NCI-H524 treated with DMSO at 0.1 percent for 48 hours (cell line): ENCODE measurements around the gene SPRR1B.
"Not testable (repeated sequence)": the region's sequence is repeated elsewhere in the genome, so short reads cannot be mapped to it uniquely, and the experiment has no call there.

ENCODE experiments used
- DNase-seq: peaks from one replicate; lab custom pipeline; 2025; lab: John Stamatoyannopoulos, UW

SPRR1B gene

DNA sequence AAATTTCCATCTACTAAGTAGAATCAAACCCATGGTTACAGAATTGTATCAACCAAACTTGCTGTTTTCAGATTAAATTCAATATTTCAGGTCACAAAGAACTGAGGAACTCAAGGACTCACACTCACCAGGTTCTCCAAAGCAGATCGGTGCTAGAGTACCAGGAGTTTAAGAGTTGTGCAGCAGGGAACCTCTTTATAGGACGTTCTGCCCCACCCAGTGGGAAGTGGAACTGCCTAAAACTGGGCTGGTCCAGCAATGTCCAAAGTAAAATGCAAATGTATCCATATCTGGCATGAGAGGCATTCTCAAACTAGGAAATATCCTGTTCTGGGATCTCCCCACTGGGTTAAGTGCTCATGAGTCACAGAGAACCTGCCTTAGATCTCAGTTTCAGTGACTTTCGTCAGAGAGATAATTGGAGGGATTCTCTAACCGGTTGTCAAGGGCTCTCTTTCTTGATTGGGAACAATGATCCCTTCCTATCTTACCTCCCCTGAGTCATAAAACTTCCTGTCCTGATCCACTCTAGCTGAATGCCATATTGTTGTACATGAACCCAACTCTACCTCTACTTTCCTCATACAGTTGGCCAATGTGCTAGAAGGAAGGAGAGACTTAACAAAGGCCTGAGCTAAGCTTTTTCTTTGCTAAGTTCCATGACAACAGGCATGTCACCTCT is 10.1 kb downstream of the SPRR1B start, which contains the start of gene SPRR2D:
Gene SPRR2D (minus strand): TSS at position 171 of the 682 bp plus-strand sequence. CDS start 774 bp downstream, outside the sequence.
- DNase-seq, result no peak

DNA sequence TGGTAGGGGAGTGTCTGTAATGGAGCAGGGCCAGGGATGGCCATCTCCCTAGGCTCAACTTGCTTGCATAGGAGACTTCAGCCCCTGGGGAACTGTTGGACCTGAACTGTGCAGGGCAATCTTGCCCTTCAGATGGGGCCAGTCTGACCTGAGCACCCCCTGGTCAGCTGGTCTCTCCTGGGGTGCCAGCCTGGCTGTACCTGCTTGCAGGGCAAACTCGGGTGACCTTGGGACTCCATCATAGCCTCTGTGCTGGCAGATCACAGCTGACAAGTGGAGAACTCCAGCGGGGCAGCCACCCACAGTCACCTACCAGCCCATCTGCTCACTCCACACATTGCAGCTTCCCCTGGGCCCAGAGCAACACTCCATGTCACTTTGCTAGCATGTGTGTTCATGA is 18.2 kb downstream of the SPRR1B start:
- DNase-seq, result no peak

DNA sequence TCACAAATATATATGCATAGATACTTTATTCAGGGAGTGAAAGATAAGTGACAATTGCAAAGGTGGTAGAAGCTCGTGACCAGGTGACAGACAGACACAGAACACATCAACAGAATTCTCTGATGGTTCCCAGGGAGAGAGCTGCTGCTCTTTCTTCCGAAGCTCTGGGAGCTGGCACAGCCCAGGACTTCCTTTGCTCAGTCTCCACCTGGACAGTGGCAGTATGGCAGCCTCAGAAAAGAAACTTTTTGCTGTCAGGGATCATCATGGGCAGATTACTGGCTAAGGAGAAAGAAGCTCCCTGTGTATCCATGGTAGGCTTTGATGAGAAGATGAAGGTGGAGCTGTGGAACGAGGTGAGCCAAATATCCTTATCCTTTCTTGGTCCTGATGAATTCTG is 25.1 kb downstream of the SPRR1B start:
- DNase-seq, result not testable (repeated sequence)

DNA sequence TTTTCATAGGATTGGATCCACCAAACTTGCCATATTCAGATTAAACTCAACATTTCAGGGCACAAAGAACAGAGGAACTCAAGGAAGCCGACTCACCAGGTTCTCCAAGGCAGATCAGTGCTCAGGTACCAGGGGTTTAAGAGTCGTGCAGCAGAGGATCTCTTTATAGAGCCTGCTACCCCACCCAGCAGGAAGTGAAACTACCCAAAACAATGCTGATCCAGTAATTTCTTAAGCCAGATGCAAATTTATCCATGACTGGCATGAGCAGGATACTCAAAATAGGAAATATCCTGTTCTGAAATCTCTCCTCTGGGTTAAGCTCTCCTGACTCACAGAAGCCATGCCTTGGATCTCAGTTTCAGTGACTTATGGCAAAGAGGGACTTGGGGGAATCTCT is 26.4 kb downstream of the SPRR1B start, which contains the start of gene SPRR2A:
Gene SPRR2A (minus strand): TSS at position 138 of the 400 bp plus-strand sequence. CDS start 777 bp downstream, outside the sequence.
- no peak for DNase-seq

DNA sequence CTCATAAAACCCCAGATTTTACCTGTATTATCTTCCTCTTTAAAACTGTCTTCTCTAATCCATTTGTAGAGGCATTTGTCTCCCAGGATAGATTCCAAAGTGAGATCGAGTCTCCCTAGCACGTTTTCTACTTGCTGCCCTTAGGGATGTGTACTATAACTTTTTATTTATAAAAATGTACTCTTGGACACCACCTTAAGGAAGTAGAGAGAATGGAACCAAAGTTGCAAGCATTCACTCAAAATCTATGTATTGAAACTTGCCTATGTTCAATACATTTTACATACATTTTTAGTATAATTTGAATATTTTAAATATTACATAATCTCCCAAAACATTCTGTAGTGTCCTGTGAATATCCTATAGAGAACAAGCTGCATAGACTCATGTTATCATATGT is 27.2 kb downstream of the SPRR1B start:
- no peak for DNase-seq

DNA sequence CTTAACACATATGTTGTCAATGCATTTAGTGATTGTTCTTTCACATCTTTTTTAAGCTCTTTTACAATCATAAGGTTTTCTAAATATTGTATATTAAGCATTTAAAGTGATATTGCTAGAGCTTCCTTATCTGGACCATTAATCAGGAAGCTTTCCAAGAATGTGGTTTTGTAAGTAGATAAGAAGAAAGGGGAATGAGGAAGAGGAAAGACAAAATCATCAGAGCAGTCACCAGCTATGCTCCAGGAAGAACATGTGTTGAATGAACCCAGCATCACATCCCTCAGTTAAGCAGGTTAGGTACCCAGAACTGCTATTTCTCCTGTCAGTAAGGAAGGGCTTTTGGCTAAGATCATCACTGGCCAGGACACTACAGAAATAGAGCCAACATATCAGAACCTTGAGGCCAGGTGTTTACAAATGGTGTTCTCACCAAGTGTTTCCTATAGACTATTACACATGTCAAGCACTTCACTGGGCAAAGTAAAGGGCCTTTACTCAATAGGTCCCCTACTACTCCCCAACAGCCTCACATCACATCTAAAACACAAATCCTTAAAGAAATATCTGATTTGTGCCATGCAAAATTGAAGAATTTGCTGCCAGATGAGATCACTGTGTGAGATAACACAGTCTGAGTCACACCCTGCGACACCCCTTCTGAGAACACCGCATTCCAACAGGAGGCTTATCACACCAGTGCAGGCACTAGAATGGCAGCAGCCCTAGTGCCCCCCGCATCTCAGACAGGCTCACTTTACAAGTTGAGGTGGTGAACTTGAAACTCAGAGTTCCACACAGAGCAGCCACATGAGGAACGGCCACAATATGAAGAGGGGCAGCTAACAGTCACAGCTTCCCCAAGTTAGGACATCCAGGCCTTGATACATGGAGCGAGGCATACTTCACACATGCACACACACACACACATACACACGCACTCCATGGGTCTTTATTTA is 28.1 kb downstream of the SPRR1B start:
- no peak for DNase-seq

DNA sequence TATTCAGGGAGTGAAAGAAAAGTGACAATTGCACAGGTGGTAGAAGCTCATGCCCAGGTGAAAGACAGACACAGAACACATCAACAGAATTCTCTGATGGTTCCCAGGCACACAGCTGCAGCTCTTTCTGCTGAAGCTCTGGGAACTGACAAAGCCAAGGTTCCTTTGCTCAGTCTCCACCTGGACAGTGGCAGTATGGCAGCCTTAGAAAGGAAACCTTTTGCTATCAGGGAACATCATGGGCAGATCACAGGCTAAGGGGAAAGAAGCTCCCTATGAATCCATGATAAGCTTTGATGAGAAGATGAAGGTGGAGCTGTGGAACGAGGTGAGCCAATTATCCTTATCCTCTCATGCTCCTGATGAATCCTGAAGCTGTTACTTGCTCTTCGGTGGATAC is 39.2 kb downstream of the SPRR1B start:
- DNase-seq, result no peak

DNA sequence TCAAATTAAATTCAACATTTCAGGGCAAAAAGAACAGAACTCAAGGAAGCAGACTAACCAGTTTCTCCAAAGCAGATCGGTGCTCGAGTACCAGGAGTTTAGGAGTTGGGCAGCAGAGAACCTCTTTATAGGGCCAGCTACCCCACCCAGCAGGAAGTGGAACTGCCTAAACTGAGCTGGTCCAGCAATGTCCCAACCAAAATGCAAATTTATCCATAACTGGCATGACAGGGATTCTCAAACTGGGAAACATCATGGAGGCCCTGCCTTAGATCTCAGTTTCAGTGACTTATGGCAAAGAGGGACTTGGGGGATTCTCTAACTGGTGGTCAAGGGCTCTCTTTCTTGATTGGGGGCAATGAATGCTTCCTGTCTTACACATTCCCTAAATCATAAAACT is 40.5 kb downstream of the SPRR1B start, which contains the start of gene SPRR2B:
Gene SPRR2B (minus strand): TSS at position 101 of the 400 bp plus-strand sequence. CDS start 772 bp downstream, outside the sequence.
- no peak for DNase-seq

DNA sequence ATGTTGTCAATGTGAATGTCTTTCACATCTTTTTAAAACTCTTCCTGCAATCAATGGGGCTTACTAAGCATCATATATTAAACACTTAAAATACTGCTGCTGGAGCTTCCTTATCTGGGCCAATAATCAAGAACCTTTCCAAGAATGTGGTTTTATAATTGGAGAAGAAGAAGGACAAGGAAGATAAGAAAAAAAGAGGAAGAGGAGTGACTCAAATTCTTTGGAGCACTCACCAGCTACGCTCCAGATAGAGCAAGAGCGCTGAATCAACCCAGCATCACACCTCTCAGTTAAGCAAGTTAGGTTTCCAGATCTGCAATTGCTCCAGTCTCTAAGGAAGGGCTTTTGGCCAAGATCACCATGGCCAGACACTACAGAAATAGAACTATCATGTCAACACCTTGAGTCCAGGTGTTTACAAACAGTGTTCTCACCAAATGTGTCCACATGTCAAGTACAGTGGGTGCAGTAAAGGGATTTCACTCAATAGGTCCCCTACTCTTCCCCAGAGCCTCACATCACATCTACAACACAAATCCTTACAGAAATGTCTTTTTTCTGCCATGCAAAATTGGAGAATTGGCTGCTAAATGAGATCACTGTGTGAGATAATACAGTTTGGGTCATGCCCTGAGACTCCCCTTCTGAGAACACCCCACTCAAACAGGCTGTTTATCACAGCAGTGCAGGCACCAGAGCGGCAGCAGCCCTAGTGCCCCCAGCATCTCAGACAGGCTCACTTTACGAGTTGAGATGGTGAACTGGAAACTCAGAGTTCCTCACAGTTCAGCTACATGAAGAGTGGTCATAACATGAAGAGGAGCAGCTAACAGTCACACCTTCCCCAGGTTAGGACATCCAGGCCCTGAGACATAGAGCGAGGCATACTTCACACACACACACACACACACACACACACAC is 42.1 kb downstream of the SPRR1B start:
- DNase-seq, result no peak

DNA sequence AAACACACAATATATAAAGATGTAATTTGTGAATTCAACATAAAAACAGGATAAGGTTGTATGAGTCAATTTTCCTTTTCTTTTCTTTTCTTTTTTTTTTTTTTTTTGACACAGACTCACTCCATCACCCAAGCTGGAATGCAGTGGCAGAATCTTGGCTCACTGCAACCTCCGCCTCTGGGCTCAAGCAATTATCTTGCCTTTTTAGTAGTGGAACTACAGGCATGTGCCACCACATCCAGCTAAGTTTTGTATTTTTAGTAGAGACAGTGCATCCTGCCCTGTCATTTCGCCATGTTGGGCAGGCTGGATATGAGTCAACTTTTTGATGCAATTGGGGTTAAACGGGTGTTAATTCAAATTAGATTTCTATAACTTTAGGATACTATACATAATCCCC is 50.7 kb downstream of the SPRR1B start:
- no peak for DNase-seq
